K562 (cell line): ENCODE data around the gene PRAME. TPM values are rescaled to one million over a fixed set of nuclear protein-coding genes. Genes with fewer than 3 reads are reported as not detected.

Experiments
- ARHGAP35 ChIP-seq: fragments of 450-650 bp; IDR thresholded peaks from 2 replicates; pipeline ENCODE4 v1.6.1; 2018; ENCODE audit not compliant: partially characterized antibody
- EHMT2 ChIP-seq: fragments of 450-650 bp; IDR thresholded peaks from 2 replicates; pipeline ENCODE4 v1.6.1; 2018; ENCODE audit warnings: antibody characterized with exemption
- HDAC1 ChIP-seq, 2 experiments: fragments of 450-650 bp; IDR thresholded peaks; 2 replicates each; pipeline ENCODE4 v1.6.1; 2016 to 2017; ENCODE audit warnings: inconsistent platforms in 1 of 2, mild to moderate bottlenecking in 1 of 2, moderate library complexity in 1 of 2
- HIVEP1 ChIP-seq: fragments of 250-450 bp; sonication (Bioruptor Pico); IDR thresholded peaks from 2 replicates; pipeline ENCODE4 v1.4.0; 2020; ENCODE audit warnings: mild to moderate bottlenecking
- HMGN3 ChIP-seq: IDR thresholded peaks from 2 replicates; pipeline ENCODE4 v1.6.1; 2011; ENCODE audit warnings: borderline replicate concordance, low read depth, mild to moderate bottlenecking, mixed read lengths, low read length; ENCODE audit not compliant: insufficient read length; ENCODE audit errors: extremely low read depth
- HNRNPH1 ChIP-seq: fragments of 200-400 bp; formaldehyde crosslinking; optimal IDR thresholded peaks from 2 replicates; pipeline ENCODE3; 2017; ENCODE audit warnings: low read depth, mild to moderate bottlenecking, low read length, moderate library complexity
- MEIS2 ChIP-seq: fragments of 450-650 bp; IDR thresholded peaks from 2 replicates; pipeline ENCODE4 v1.6.1; 2014; ENCODE audit warnings: mild to moderate bottlenecking; ENCODE audit not compliant: partially characterized antibody
- SMAD4 ChIP-seq: fragments of 250-450 bp; sonication (Bioruptor Pico); conservative IDR thresholded peaks from 2 replicates; pipeline ENCODE4 v1.8.0; 2021; ENCODE audit warnings: inconsistent platforms, mild to moderate bottlenecking, moderate library complexity
- TEAD2 ChIP-seq: fragments of 450-650 bp; IDR thresholded peaks from 2 replicates; pipeline ENCODE4 v1.6.1; 2016; ENCODE audit warnings: missing genetic modification characterization, control low read depth, missing compliant biosample characterization
- THRB ChIP-seq: fragments of 450-650 bp; formaldehyde crosslinking; conservative IDR thresholded peaks from 2 replicates; pipeline ENCODE4 v1.4.0; 2022; ENCODE audit warnings: mild to moderate bottlenecking, missing genetic modification characterization
- TOE1 ChIP-seq, 2 experiments: fragments of 450-650 bp in 1 of 2; sonication (generic) in 1 of 2; formaldehyde crosslinking in 1 of 2; IDR thresholded peaks; 2 replicates each; pipeline versions ENCODE4 v1.7.1 to v1.8.0; 2016 to 2022; ENCODE audit warnings: borderline replicate concordance in 2 of 2, mild to moderate bottlenecking in 2 of 2, antibody characterized with exemption in 1 of 2, inconsistent platforms in 1 of 2, low read depth in 1 of 2, missing genetic modification reagents in 1 of 2, moderate library complexity in 1 of 2
- ZEB2 ChIP-seq: fragments of 450-650 bp; IDR thresholded peaks from 2 replicates; pipeline ENCODE4 v1.6.1; 2016
- ZNF668 ChIP-seq: fragments of 250-450 bp; sonication (Bioruptor Pico); IDR thresholded peaks from 2 replicates; pipeline ENCODE4 v1.8.0; 2022; ENCODE audit warnings: mild to moderate bottlenecking, inconsistent platforms
- ZNF780A ChIP-seq: fragments of 250-450 bp; sonication (Bioruptor Pico); IDR thresholded peaks from 2 replicates; pipeline ENCODE4 v1.5.0; 2021; ENCODE audit warnings: mild to moderate bottlenecking
- polyA plus RNA-seq, 8 experiments: library from polyadenylated mRNA; depleted of rRNA in 4 of 8; stranded (reverse) in 5 of 8; unstranded in 3 of 8; fragments of >200 nt; fragmentation: Nextera tagmentation in 2 of 8; fragmentation: Illumina TruSeq in 1 of 8; extraction: Ambion mirVana in 2 of 8; extraction: Trizol in 1 of 8; gene quantifications; 2 replicates each; pipeline versions ENCODE4 v1.2.1 to v1.2.3, GENCODE V29; 2011 to 2014; ENCODE audit warnings: inconsistent platforms in 1 of 8, missing spikeins in 1 of 8
- total RNA-seq, 7 experiments: library from RNA; depleted of rRNA in 6 of 7; stranded (reverse); fragments of >200 nt in 6 of 7; fragmentation: Illumina TruSeq in 2 of 7; extraction: Trizol in 2 of 7; gene quantifications; 2 replicates each; pipeline versions ENCODE4 v1.2.1 to v1.2.3, GENCODE V29; 2011 to 2021; ENCODE audit warnings: low replicate concordance in 1 of 7
- TF ChIP-seq, protein P1 (sequence below), 2 experiments: fragments of 450-650 bp in 1 of 2; IDR thresholded peaks; 2 replicates each; pipeline ENCODE4 v1.6.1; 2011 to 2017; ENCODE audit warnings: low read depth in 2 of 2, antibody characterized with exemption in 1 of 2, borderline replicate concordance in 1 of 2, low read length in 1 of 2, mild to moderate bottlenecking in 1 of 2, mixed read lengths in 1 of 2; ENCODE audit not compliant: control insufficient read depth in 1 of 2
- TF ChIP-seq, protein P2 (sequence below): fragments of 450-650 bp; IDR thresholded peaks from 2 replicates; pipeline ENCODE4 v1.7.0; 2016; ENCODE audit warnings: borderline replicate concordance
- TF ChIP-seq, protein P3 (sequence below): fragments of 450-650 bp; IDR thresholded peaks from 2 replicates; pipeline ENCODE4 v1.6.1; 2016; ENCODE audit warnings: antibody characterized with exemption
- TF ChIP-seq, protein P4 (sequence below), 2 experiments: IDR thresholded peaks; 2 replicates each; pipeline ENCODE4 v1.6.1; 2011; ENCODE audit warnings: borderline replicate concordance in 1 of 2, control low read depth in 1 of 2, low read depth in 1 of 2, low read length in 1 of 2, mild to moderate bottlenecking in 1 of 2, mixed read lengths in 1 of 2, moderate library complexity in 1 of 2; ENCODE audit not compliant: insufficient read depth in 1 of 2, insufficient read length in 1 of 2, poor library complexity in 1 of 2, severe bottlenecking in 1 of 2; ENCODE audit errors: extremely low read depth in 1 of 2

The PRAME gene
- total and polyA plus RNA-seq, 9 of the 15 experiments (the other 6 are each of a cell fraction or from before 2014, with no cell fraction given), result 662 to 2,141 (median 1,142) TPM

DNA sequence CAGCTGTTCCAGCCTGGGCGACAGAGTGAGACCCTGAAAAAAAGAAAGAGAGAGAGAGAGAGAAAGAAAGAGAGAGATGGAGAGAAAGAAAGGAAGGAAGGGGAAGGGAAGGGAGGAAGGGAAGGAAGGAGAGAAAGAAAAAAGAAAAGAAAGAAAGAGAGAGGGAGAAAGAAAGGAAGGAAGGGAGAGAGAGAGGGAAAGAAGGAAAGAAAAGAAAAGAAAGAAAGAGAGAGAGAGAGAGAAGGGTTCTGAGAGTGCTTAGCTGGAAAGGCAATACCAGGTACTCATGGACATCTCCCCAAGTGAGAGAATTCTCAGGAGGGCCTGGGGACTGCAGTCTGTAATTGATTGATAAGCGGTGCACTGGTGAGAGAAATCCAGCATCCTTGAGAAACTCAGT lies 12.8 kb upstream of the PRAME start (continued):
- TF ChIP-seq THRB (peak; percentile 94), HDAC1 (IDR thresholded peaks at IDR 0.05) (0 out of 4 replicates have a peak, but pooled peaks of 1 of the 2 experiments have one; percentile 43), HNRNPH1 (no peak), TOE1 (IDR thresholded peaks at IDR 0.05; ENCODE audit: borderline replicate concordance) (0 out of 2 replicates have a peak, but pooled peaks have one; percentile 31), TOE1 (CRISPR knock-in tag; IDR thresholded peaks at IDR 0.05; ENCODE audit: borderline replicate concordance, low read depth) (no peak), HMGN3 (no peak), ARHGAP35 (peak; percentile 79), ZNF780A (CRISPR knock-in tag) (no peak), ZEB2 (0 out of 2 replicates have a peak, but pooled peaks have one; percentile 16), HIVEP1 (no peak), EHMT2 (peak; percentile 48; the same call in 1 of the 2 replicates), TEAD2 (no peak), SMAD4 (CRISPR knock-in tag) (no peak), ZNF668 (CRISPR knock-in tag) (no peak), MEIS2 (no peak)
- TF ChIP-seq, protein P1, sequence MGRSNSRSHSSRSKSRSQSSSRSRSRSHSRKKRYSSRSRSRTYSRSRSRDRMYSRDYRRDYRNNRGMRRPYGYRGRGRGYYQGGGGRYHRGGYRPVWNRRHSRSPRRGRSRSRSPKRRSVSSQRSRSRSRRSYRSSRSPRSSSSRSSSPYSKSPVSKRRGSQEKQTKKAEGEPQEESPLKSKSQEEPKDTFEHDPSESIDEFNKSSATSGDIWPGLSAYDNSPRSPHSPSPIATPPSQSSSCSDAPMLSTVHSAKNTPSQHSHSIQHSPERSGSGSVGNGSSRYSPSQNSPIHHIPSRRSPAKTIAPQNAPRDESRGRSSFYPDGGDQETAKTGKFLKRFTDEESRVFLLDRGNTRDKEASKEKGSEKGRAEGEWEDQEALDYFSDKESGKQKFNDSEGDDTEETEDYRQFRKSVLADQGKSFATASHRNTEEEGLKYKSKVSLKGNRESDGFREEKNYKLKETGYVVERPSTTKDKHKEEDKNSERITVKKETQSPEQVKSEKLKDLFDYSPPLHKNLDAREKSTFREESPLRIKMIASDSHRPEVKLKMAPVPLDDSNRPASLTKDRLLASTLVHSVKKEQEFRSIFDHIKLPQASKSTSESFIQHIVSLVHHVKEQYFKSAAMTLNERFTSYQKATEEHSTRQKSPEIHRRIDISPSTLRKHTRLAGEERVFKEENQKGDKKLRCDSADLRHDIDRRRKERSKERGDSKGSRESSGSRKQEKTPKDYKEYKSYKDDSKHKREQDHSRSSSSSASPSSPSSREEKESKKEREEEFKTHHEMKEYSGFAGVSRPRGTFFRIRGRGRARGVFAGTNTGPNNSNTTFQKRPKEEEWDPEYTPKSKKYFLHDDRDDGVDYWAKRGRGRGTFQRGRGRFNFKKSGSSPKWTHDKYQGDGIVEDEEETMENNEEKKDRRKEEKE (IDR thresholded peaks at IDR 0.05; ENCODE audit: borderline replicate concordance in 1 of 2, control insufficient read depth in 1 of 2, low read depth in 2 of 2, low read length in 1 of 2), result no peak; a peak in 1 of 4 replicates
- TF ChIP-seq, protein P2, sequence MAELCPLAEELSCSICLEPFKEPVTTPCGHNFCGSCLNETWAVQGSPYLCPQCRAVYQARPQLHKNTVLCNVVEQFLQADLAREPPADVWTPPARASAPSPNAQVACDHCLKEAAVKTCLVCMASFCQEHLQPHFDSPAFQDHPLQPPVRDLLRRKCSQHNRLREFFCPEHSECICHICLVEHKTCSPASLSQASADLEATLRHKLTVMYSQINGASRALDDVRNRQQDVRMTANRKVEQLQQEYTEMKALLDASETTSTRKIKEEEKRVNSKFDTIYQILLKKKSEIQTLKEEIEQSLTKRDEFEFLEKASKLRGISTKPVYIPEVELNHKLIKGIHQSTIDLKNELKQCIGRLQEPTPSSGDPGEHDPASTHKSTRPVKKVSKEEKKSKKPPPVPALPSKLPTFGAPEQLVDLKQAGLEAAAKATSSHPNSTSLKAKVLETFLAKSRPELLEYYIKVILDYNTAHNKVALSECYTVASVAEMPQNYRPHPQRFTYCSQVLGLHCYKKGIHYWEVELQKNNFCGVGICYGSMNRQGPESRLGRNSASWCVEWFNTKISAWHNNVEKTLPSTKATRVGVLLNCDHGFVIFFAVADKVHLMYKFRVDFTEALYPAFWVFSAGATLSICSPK, result peak; percentile 91; the same call in 1 of the 2 replicates
- TF ChIP-seq, protein P3, sequence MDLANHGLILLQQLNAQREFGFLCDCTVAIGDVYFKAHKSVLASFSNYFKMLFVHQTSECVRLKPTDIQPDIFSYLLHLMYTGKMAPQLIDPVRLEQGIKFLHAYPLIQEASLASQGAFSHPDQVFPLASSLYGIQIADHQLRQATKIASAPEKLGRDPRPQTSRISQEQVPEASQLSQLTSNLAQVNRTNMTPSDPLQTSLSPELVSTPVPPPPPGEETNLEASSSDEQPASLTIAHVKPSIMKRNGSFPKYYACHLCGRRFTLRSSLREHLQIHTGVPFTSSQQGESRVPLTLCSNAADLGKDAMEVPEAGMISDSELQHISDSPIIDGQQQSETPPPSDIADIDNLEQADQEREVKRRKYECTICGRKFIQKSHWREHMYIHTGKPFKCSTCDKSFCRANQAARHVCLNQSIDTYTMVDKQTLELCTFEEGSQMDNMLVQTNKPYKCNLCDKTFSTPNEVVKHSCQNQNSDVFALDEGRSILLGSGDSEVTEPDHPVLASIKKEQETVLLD, result peak; percentile 61
- TF ChIP-seq, protein P4, sequence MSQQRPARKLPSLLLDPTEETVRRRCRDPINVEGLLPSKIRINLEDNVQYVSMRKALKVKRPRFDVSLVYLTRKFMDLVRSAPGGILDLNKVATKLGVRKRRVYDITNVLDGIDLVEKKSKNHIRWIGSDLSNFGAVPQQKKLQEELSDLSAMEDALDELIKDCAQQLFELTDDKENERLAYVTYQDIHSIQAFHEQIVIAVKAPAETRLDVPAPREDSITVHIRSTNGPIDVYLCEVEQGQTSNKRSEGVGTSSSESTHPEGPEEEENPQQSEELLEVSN (IDR thresholded peaks at IDR 0.05; ENCODE audit: borderline replicate concordance in 1 of 2, extremely low read depth in 1 of 2, insufficient read depth in 1 of 2, insufficient read length in 1 of 2, low read depth in 1 of 2, low read length in 1 of 2, poor library complexity in 1 of 2, severe bottlenecking in 1 of 2), result no peak
